HEK293 (cell line): ENCODE data around the gene RNASE4.

Source experiments
- CTCF ChIA-PET: fragments of 350-600 bp; formaldehyde crosslinking; extraction: SDS; loops from one replicate; lab custom pipeline; 2021; ENCODE audit warnings: antibody characterized with exemption; lab: Yijun Ruan, JAX
- POLR2A ChIA-PET: fragments of 300-600 bp; formaldehyde crosslinking; extraction: SDS; loops from one replicate; lab custom pipeline; 2020; ENCODE audit warnings: antibody characterized with exemption, inconsistent platforms; lab: Yijun Ruan, JAX
- H3K27ac ChIP-seq: fragments of 200-500 bp; sonication (Bioruptor generic); 2 replicates; pipeline ENCODE4 v1.5.1; 2014; ENCODE audit warnings: low read depth, low read length, control low read depth, inconsistent platforms; ENCODE audit errors: extremely low read depth
- H3K36me3 ChIP-seq, 2 experiments: fragments of 200-500 bp in 1 of 2; sonication (Bioruptor generic) in 1 of 2; 1 replicate in 1 of 2; 2 replicates in 1 of 2; pipeline ENCODE4 v1.5.1; 2014 to 2017; ENCODE audit warnings: inconsistent platforms in 2 of 2, low read length in 2 of 2; ENCODE audit not compliant: control insufficient read depth in 2 of 2, insufficient read depth in 1 of 2
- H3K4me1 ChIP-seq: fragments of 200-500 bp; sonication (Bioruptor generic); 2 replicates; pipeline ENCODE4 v1.5.1; 2014; ENCODE audit warnings: mild to moderate bottlenecking, low read length, inconsistent platforms; ENCODE audit not compliant: control insufficient read depth, insufficient read depth
- H3K4me3 ChIP-seq: 2 replicates; pipeline ENCODE4 v1.5.1; 2011; ENCODE audit warnings: low read depth, mild to moderate bottlenecking, control low read depth, low read length, moderate library complexity
- H3K9me3 ChIP-seq: fragments of 200-500 bp; sonication (Bioruptor generic); 2 replicates; pipeline ENCODE4 v1.5.1; 2014; ENCODE audit warnings: low read depth, low read length, inconsistent platforms; ENCODE audit not compliant: control insufficient read depth, insufficient read depth
- HOXA7 ChIP-seq: sonication (generic); formaldehyde crosslinking; IDR thresholded peaks from 2 replicates; pipeline ENCODE4 v1.8.1; 2022; ENCODE audit warnings: missing genetic modification reagents, borderline replicate concordance
- HOXD13 ChIP-seq: sonication (generic); formaldehyde crosslinking; IDR thresholded peaks from 2 replicates; pipeline ENCODE4 v1.8.0; 2022; ENCODE audit warnings: missing genetic modification reagents, borderline replicate concordance
- KLF10 ChIP-seq: fragments of 450-650 bp; IDR thresholded peaks from 2 replicates; pipeline ENCODE4 v1.5.1; 2018; ENCODE audit warnings: missing biosample characterization, mild to moderate bottlenecking, missing genetic modification characterization
- MZF1 ChIP-seq: fragments of 450-650 bp; formaldehyde crosslinking; IDR thresholded peaks from 2 replicates; pipeline ENCODE4 v1.5.1; 2017; ENCODE audit warnings: missing biosample characterization, missing genetic modification characterization, borderline replicate concordance
- OSR2 ChIP-seq: fragments of 450-650 bp; formaldehyde crosslinking; IDR thresholded peaks from 2 replicates; pipeline ENCODE4 v1.5.1; 2016; ENCODE audit warnings: missing biosample characterization, missing genetic modification characterization
- REST ChIP-seq: fragments of 450-650 bp; formaldehyde crosslinking; IDR thresholded peaks from 2 replicates; pipeline ENCODE4 v1.5.1; 2016; ENCODE audit warnings: missing biosample characterization, missing genetic modification characterization
- SP7 ChIP-seq: fragments of 450-650 bp; formaldehyde crosslinking; IDR thresholded peaks from 2 replicates; pipeline ENCODE4 v1.5.1; 2016; ENCODE audit warnings: missing biosample characterization, missing genetic modification characterization
- TCF7L2 ChIP-seq: IDR thresholded peaks from 2 replicates; pipeline ENCODE4 v1.6.1; 2011; ENCODE audit warnings: low read depth, mild to moderate bottlenecking, inconsistent platforms, low read length, moderate library complexity, borderline replicate concordance
- ZEB2 ChIP-seq: fragments of 450-650 bp; formaldehyde crosslinking; IDR thresholded peaks from 2 replicates; pipeline ENCODE4 v1.5.1; 2016; ENCODE audit warnings: missing biosample characterization, missing genetic modification characterization
- ZFP69B ChIP-seq: fragments of 450-650 bp; formaldehyde crosslinking; IDR thresholded peaks from 2 replicates; pipeline ENCODE4 v1.5.1; 2016; ENCODE audit warnings: missing biosample characterization, missing genetic modification characterization
- ZNF10 ChIP-seq: fragments of 450-650 bp; formaldehyde crosslinking; IDR thresholded peaks from 2 replicates; pipeline ENCODE4 v1.5.1; 2017; ENCODE audit warnings: missing biosample characterization, missing genetic modification characterization
- ZNF2 ChIP-seq: fragments of 450-650 bp; formaldehyde crosslinking; IDR thresholded peaks from 2 replicates; pipeline ENCODE4 v1.5.1; 2016; ENCODE audit warnings: missing biosample characterization, missing genetic modification characterization
- ZNF335 ChIP-seq: fragments of 450-650 bp; formaldehyde crosslinking; conservative IDR thresholded peaks from 2 replicates; pipeline ENCODE4 v1.5.1; 2016; ENCODE audit warnings: missing biosample characterization, missing genetic modification characterization
- ZNF561 ChIP-seq: fragments of 450-650 bp; IDR thresholded peaks from 2 replicates; pipeline ENCODE4 v1.5.1; 2018; ENCODE audit warnings: missing biosample characterization, missing genetic modification characterization, borderline replicate concordance
- ZNF600 ChIP-seq: fragments of 450-650 bp; formaldehyde crosslinking; IDR thresholded peaks from 2 replicates; pipeline ENCODE4 v1.5.1; 2016; ENCODE audit warnings: missing biosample characterization, missing genetic modification characterization
- ZNF639 ChIP-seq: fragments of 450-650 bp; formaldehyde crosslinking; IDR thresholded peaks from 2 replicates; pipeline ENCODE4 v1.5.1; 2016; ENCODE audit warnings: missing biosample characterization, missing genetic modification characterization
- ZNF660 ChIP-seq: fragments of 450-650 bp; IDR thresholded peaks from 2 replicates; pipeline ENCODE4 v1.5.1; 2018; ENCODE audit warnings: missing biosample characterization, mild to moderate bottlenecking, missing genetic modification characterization
- ZSCAN30 ChIP-seq: fragments of 450-650 bp; IDR thresholded peaks from 2 replicates; pipeline ENCODE4 v1.5.1; 2018; ENCODE audit warnings: missing biosample characterization, mild to moderate bottlenecking, missing genetic modification characterization, moderate library complexity
- TF ChIP-seq, protein P1 (sequence below): fragments of 450-650 bp; formaldehyde crosslinking; IDR thresholded peaks from 2 replicates; pipeline ENCODE4 v1.5.1; 2016; ENCODE audit warnings: missing biosample characterization, missing genetic modification characterization
- TF ChIP-seq, protein P2 (sequence below): fragments of 450-650 bp; formaldehyde crosslinking; IDR thresholded peaks from 2 replicates; pipeline ENCODE4; 2016; ENCODE audit warnings: missing biosample characterization, missing genetic modification characterization
- TF ChIP-seq, protein P3 (sequence below): fragments of 450-650 bp; formaldehyde crosslinking; IDR thresholded peaks from 2 replicates; pipeline ENCODE4 v1.5.1; 2016; ENCODE audit warnings: missing biosample characterization, missing genetic modification characterization
- TF ChIP-seq, protein P4 (sequence below): fragments of 450-650 bp; formaldehyde crosslinking; IDR thresholded peaks from 2 replicates; pipeline ENCODE4 v1.5.1; 2016; ENCODE audit warnings: missing biosample characterization, missing genetic modification characterization

RNASE4 gene

DNA sequence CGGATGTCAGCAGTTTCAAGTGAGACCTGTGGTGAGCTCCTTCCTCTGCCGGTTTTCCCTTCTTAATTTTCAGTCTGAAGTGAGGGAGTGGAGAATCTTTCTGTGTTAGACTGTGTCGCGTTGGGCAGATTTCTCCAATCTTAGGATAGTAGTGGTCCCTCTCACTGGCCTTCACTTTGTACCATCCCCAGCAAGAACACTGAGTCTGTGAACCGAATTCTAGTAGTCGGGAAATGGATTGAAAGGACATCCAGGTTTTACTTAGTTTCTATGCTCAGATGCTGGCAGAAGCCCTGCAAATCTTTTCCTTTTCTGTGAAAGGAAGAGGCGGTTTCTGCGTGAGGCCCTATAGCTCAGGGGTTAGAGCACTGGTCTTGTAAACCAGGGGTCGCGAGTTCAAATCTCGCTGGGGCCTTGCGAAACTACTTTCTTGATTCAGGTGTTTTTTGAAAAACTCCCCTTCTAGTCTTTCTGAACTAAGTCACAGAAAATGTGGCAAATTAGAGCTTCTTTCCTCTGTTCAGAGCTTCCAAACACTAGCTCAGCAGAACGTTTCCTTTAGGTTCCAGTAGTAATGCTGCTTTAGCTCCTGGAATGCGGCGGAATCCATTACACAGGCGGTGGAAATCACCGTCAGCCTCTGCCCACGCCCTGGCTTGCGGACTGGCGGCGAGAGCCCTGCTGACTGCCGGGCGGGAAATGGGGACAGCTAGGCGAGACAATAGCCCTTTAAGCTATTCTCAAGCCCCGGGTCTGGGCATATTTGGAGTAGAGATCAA lies 2.8 kb upstream of the RNASE4 start (continued):
- TF ChIP-seq ZNF335 (tag by site-specific recombination) = peak; percentile 70
- TF ChIP-seq ZFP69B = 0 out of 2 replicates have a peak, but pooled peaks have one; percentile 14
- peak; percentile 76; the same call in 1 of the 2 replicates for TF ChIP-seq ZSCAN30 (tag by site-specific recombination)
- TF ChIP-seq TCF7L2 = no peak
- peak; percentile 86 for TF ChIP-seq ZNF561
- TF ChIP-seq ZNF600 = 0 out of 2 replicates have a peak, but pooled peaks have one; percentile 32
- TF ChIP-seq, protein P1, sequence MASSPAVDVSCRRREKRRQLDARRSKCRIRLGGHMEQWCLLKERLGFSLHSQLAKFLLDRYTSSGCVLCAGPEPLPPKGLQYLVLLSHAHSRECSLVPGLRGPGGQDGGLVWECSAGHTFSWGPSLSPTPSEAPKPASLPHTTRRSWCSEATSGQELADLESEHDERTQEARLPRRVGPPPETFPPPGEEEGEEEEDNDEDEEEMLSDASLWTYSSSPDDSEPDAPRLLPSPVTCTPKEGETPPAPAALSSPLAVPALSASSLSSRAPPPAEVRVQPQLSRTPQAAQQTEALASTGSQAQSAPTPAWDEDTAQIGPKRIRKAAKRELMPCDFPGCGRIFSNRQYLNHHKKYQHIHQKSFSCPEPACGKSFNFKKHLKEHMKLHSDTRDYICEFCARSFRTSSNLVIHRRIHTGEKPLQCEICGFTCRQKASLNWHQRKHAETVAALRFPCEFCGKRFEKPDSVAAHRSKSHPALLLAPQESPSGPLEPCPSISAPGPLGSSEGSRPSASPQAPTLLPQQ (tag by site-specific recombination) = peak; percentile 79
- peak; percentile 60; the same call in 1 of the 2 replicates for TF ChIP-seq SP7 (tag by site-specific recombination)
- peak; percentile 81 for TF ChIP-seq ZNF639 (tag by site-specific recombination)
- TF ChIP-seq ZNF2 (tag by site-specific recombination) = peak; percentile 87; the same call in 1 of the 2 replicates
- peak; percentile 85 for TF ChIP-seq ZNF660 (tag by site-specific recombination)
- TF ChIP-seq, protein P2, sequence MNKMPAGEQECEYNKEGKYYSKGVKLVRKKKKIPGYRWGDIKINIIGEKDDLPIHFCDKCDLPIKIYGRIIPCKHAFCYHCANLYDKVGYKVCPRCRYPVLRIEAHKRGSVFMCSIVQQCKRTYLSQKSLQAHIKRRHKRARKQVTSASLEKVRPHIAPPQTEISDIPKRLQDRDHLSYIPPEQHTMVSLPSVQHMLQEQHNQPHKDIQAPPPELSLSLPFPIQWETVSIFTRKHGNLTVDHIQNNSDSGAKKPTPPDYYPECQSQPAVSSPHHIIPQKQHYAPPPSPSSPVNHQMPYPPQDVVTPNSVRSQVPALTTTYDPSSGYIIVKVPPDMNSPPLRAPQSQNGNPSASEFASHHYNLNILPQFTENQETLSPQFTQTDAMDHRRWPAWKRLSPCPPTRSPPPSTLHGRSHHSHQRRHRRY (tag by site-specific recombination) = no peak
- TF ChIP-seq OSR2 = peak; percentile 19; the same call in 1 of the 2 replicates
- TF ChIP-seq ZEB2 = peak; percentile 66

DNA sequence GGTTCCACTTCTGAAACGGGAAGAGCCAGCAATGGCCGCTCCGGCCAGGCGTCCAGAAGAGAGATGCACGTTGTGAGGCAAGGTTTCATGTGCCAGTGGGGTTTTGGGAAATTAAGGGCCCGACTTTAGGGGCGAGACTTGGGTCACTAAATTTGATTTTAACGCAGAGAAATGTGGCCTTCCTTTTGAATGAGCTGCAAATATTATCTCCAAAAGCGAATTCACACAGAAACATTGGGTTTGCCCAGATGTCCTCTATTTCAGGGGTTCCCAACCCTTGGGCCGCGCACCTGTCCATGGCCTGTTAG lies 2.3 kb upstream of the RNASE4 start:
- H3K27ac ChIP-seq = peak overlapping the region; percentile 96
- H3K4me3 ChIP-seq = peak overlapping the region; percentile 68
- ChIA-PET CTCF (interaction anchor here (0.7 to 2.9 kb wide), 8 partner anchors 9 to 289 kb away, joined by 3 to 13 read pairs (median 4); no protein-coding TSS in a partner anchor), POLR2A (interaction anchor here (0.9 to 4.8 kb wide), 13 partner anchors 13 to 340 kb away, joined by 3 to 40 read pairs (median 5); partner anchors contain the start of genes PARP2, PIP4P1 and PNP)
- H3K36me3 ChIP-seq = no peaks in the 10 kb centered on the region
- TF ChIP-seq KLF10 (tag by site-specific recombination) = no peak
- TF ChIP-seq, protein P3, sequence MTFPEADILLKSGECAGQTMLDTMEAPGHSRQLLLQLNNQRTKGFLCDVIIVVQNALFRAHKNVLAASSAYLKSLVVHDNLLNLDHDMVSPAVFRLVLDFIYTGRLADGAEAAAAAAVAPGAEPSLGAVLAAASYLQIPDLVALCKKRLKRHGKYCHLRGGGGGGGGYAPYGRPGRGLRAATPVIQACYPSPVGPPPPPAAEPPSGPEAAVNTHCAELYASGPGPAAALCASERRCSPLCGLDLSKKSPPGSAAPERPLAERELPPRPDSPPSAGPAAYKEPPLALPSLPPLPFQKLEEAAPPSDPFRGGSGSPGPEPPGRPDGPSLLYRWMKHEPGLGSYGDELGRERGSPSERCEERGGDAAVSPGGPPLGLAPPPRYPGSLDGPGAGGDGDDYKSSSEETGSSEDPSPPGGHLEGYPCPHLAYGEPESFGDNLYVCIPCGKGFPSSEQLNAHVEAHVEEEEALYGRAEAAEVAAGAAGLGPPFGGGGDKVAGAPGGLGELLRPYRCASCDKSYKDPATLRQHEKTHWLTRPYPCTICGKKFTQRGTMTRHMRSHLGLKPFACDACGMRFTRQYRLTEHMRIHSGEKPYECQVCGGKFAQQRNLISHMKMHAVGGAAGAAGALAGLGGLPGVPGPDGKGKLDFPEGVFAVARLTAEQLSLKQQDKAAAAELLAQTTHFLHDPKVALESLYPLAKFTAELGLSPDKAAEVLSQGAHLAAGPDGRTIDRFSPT (tag by site-specific recombination) = no peak
- TF ChIP-seq HOXD13 (CRISPR knock-in tag) = no peak
- TF ChIP-seq HOXA7 (CRISPR knock-in tag) = no peak
- TF ChIP-seq ZNF10 = no peak
- TF ChIP-seq REST (tag by site-specific recombination) = no peak
- TF ChIP-seq MZF1 (tag by site-specific recombination) = no peak
- TF ChIP-seq, protein P4, sequence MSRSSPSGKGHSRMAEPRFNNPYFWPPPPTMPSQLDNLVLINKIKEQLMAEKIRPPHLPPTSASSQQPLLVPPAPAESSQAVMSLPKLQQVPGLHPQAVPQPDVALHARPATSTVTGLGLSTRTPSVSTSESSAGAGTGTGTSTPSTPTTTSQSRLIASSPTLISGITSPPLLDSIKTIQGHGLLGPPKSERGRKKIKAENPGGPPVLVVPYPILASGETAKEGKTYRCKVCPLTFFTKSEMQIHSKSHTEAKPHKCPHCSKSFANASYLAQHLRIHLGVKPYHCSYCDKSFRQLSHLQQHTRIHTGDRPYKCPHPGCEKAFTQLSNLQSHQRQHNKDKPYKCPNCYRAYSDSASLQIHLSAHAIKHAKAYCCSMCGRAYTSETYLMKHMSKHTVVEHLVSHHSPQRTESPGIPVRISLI (tag by site-specific recombination) = no peak
- no peaks in the 10 kb centered on the region; the same call in 1 of the 2 replicates for H3K4me1 ChIP-seq
- H3K9me3 ChIP-seq = no peaks in the 10 kb centered on the region
